A673 (cell line): ENCODE results near the gene HOMER3.

ENCODE experiments used
- EZH2 ChIP-seq: fragments of 200-600 bp; sonication (generic); IDR thresholded peaks from 2 replicates; pipeline ENCODE4 v1.6.1; 2017; ENCODE audit warnings: borderline replicate concordance, low read depth, mild to moderate bottlenecking, mixed read lengths, antibody characterized with exemption, low read length; ENCODE audit not compliant: poor library complexity, severe bottlenecking
- TF ChIP-seq, protein P1 (sequence below): fragments of 300-800, 200-600 bp; sonication (generic); conservative IDR thresholded peaks from 2 replicates; pipeline ENCODE4 v1.5.1; 2017; ENCODE audit warnings: low read depth, mild to moderate bottlenecking, antibody characterized with exemption, low read length, moderate library complexity, mixed read lengths

DNA sequence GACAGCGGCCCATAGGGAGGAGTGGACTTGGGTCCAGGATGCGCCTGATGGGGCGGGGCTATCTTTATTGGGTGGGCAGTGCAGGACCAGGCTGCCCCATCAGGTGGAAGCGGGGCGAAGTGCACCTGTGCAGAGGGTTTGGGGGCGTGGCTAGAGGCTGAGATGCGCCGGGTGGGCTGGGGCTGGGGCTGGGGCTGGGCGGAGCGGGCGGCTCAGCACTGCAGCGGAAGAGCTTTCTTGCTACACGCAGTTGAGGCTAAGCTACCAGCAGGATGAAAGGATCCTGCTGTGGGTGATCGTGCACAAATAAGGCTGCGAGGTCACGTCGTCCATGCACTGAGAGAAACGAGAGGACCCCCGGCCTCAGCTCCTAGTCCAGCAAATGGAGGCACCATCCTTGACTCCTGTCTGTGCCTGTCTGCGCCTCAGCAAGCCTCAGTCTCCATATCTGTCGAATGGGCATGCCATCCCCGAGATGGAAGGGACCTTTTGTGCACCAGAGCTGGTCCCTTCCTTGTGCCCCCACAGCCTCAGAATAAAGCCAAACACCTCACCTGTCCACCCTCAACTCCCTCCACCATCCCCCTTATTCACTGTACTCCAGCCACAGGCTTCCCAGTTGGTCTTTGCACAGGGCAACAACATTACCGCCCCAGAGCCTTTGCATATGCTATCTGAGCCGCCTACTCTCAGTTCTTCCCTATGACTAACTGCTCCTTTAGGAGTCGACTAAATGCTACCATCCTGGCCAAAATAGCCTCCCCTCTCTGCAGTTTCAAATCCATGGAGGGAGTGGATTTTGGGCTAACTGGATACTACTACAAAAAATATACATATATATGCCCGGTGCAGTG is 21.0 kb upstream of the HOMER3 start:
- TF ChIP-seq, protein P1, sequence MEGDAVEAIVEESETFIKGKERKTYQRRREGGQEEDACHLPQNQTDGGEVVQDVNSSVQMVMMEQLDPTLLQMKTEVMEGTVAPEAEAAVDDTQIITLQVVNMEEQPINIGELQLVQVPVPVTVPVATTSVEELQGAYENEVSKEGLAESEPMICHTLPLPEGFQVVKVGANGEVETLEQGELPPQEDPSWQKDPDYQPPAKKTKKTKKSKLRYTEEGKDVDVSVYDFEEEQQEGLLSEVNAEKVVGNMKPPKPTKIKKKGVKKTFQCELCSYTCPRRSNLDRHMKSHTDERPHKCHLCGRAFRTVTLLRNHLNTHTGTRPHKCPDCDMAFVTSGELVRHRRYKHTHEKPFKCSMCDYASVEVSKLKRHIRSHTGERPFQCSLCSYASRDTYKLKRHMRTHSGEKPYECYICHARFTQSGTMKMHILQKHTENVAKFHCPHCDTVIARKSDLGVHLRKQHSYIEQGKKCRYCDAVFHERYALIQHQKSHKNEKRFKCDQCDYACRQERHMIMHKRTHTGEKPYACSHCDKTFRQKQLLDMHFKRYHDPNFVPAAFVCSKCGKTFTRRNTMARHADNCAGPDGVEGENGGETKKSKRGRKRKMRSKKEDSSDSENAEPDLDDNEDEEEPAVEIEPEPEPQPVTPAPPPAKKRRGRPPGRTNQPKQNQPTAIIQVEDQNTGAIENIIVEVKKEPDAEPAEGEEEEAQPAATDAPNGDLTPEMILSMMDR = no peak
- no peak for TF ChIP-seq EZH2
